HCT116 (cell line): Measurements from ENCODE around the gene ITIH1.

Experiments
- EZH2phosphoT487 ChIP-seq: fragments of 200-600 bp; IDR thresholded peaks from 2 replicates; pipeline ENCODE4 v1.6.1; 2018; ENCODE audit warnings: antibody characterized with exemption, borderline replicate concordance
- TF ChIP-seq, protein P1 (sequence below), 3 experiments: fragments of 200-600 bp in 1 of 3; sonication (generic) in 1 of 3; IDR thresholded peaks in 2 of 3; conservative IDR thresholded peaks in 1 of 3; 2 replicates each; pipeline ENCODE4 v1.5.1; 2012 to 2017; ENCODE audit warnings: low read depth in 2 of 3, low read length in 2 of 3, antibody characterized with exemption in 1 of 3, borderline replicate concordance in 1 of 3, control low read depth in 1 of 3, mild to moderate bottlenecking in 1 of 3, mixed read lengths in 1 of 3, mixed run types in 1 of 3, moderate library complexity in 1 of 3; ENCODE audit not compliant: insufficient read depth in 1 of 3

DNA sequence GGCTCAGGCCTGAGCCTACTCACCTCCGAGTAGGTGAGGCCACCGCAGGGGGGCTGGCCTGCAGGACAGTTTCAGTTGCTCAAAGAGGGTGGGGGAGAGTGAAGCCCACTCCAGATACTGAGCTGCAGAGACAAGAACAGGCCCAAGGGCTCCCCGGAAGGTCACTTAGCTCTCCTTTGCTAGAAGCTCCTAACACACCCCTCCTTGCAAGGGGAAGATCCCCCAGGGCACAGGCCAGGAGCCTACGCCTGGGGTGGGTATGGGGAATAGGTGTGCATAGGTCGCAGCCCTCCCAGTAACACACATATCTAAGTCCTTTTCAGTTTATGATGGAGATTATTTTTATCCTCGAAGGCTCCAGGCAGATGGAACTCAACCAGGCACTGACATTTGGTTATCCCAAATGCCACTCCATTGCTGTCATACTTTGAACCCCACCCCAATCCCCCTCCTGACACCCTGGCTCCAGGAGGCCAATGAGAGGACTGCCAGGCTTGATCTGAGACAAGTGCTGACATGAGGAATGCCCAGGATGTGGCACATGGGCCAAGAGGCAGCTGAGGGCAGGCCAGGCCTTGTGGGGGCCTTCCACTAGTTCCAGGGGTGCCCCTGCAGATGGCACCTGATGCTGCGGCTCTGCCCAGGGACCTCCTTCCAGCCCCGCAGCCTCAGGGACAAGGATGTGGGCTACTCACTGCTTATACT, 58.5 kb downstream of the ITIH1 start:
- TF ChIP-seq, protein P1, sequence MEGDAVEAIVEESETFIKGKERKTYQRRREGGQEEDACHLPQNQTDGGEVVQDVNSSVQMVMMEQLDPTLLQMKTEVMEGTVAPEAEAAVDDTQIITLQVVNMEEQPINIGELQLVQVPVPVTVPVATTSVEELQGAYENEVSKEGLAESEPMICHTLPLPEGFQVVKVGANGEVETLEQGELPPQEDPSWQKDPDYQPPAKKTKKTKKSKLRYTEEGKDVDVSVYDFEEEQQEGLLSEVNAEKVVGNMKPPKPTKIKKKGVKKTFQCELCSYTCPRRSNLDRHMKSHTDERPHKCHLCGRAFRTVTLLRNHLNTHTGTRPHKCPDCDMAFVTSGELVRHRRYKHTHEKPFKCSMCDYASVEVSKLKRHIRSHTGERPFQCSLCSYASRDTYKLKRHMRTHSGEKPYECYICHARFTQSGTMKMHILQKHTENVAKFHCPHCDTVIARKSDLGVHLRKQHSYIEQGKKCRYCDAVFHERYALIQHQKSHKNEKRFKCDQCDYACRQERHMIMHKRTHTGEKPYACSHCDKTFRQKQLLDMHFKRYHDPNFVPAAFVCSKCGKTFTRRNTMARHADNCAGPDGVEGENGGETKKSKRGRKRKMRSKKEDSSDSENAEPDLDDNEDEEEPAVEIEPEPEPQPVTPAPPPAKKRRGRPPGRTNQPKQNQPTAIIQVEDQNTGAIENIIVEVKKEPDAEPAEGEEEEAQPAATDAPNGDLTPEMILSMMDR (IDR thresholded peaks at IDR 0.05 in 2 of 3, conservative IDR thresholded peaks at IDR 0.05 in 1 of 3; ENCODE audit: borderline replicate concordance in 1 of 3, insufficient read depth in 1 of 3, low read depth in 2 of 3, low read length in 2 of 3) = no peak
- no peak for TF ChIP-seq EZH2phosphoT487
